ENCODE data around the gene ATXN7L3. TPM values are rescaled to one million over a fixed set of nuclear protein-coding genes. Genes with fewer than 3 reads are reported as not detected.

Gene ATXN7L3
- total and polyA plus RNA-seq, 9 of the 15 experiments (the other 6 are each of a cell fraction or from before 2014, with no cell fraction given) = 0.62 to 66.1 (median 33.2) TPM

GRCh38 chr17:44210342-44211192 lies 10.9 kb upstream of the ATXN7L3 start (continued):
- TF ChIP-seq ZNF212 (CRISPR knock-in tag; IDR thresholded peaks at IDR 0.05) = no peak
- TF ChIP-seq, protein P1, sequence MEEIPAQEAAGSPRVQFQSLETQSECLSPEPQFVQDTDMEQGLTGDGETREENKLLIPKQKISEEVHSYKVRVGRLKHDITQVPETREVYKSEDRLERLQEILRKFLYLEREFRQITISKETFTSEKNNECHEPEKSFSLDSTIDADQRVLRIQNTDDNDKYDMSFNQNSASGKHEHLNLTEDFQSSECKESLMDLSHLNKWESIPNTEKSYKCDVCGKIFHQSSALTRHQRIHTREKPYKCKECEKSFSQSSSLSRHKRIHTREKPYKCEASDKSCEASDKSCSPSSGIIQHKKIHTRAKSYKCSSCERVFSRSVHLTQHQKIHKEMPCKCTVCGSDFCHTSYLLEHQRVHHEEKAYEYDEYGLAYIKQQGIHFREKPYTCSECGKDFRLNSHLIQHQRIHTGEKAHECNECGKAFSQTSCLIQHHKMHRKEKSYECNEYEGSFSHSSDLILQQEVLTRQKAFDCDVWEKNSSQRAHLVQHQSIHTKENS (CRISPR knock-in tag; IDR thresholded peaks at IDR 0.05) = no peak
- no peak for TF ChIP-seq TAF7 (tag; IDR thresholded peaks at IDR 0.05)
- no peak for TF ChIP-seq POLR2H (tag; IDR thresholded peaks at IDR 0.05; ENCODE audit: low read depth)
- TF ChIP-seq, protein P2, sequence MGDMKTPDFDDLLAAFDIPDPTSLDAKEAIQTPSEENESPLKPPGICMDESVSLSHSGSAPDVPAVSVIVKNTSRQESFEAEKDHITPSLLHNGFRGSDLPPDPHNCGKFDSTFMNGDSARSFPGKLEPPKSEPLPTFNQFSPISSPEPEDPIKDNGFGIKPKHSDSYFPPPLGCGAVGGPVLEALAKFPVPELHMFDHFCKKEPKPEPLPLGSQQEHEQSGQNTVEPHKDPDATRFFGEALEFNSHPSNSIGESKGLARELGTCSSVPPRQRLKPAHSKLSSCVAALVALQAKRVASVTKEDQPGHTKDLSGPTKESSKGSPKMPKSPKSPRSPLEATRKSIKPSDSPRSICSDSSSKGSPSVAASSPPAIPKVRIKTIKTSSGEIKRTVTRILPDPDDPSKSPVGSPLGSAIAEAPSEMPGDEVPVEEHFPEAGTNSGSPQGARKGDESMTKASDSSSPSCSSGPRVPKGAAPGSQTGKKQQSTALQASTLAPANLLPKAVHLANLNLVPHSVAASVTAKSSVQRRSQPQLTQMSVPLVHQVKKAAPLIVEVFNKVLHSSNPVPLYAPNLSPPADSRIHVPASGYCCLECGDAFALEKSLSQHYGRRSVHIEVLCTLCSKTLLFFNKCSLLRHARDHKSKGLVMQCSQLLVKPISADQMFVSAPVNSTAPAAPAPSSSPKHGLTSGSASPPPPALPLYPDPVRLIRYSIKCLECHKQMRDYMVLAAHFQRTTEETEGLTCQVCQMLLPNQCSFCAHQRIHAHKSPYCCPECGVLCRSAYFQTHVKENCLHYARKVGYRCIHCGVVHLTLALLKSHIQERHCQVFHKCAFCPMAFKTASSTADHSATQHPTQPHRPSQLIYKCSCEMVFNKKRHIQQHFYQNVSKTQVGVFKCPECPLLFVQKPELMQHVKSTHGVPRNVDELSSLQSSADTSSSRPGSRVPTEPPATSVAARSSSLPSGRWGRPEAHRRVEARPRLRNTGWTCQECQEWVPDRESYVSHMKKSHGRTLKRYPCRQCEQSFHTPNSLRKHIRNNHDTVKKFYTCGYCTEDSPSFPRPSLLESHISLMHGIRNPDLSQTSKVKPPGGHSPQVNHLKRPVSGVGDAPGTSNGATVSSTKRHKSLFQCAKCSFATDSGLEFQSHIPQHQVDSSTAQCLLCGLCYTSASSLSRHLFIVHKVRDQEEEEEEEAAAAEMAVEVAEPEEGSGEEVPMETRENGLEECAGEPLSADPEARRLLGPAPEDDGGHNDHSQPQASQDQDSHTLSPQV (IDR thresholded peaks at IDR 0.05) = peak; percentile 97
- TF ChIP-seq ZNF431 (CRISPR knock-in tag; IDR thresholded peaks at IDR 0.05) = peak; percentile 47; the same call in 1 of the 2 replicates
- TF ChIP-seq NEUROD1 (IDR thresholded peaks at IDR 0.05; ENCODE audit: borderline replicate concordance, low read depth, low read length, partially characterized antibody) = peak; percentile 81
- no peak for TF ChIP-seq PURB (CRISPR knock-in tag; IDR thresholded peaks at IDR 0.05; ENCODE audit: low read depth)
- TF ChIP-seq HSF4 (CRISPR knock-in tag; IDR thresholded peaks at IDR 0.05; ENCODE audit: borderline replicate concordance) = no peak
- peak; percentile 91 for TF ChIP-seq EGR1 (conservative IDR thresholded peaks at IDR 0.05)
- TF ChIP-seq POLR2G (IDR thresholded peaks at IDR 0.05; ENCODE audit: low read depth, low read length) = peak; percentile 79
- no peak for TF ChIP-seq RFX1 (IDR thresholded peaks at IDR 0.05)
- TF ChIP-seq NR4A1 (CRISPR knock-in tag; IDR thresholded peaks at IDR 0.05) = no peak; the same call in 1 of the 2 replicates
- TF ChIP-seq NR4A1 (tag; IDR thresholded peaks at IDR 0.05) = peak; percentile 69; the same call in 1 of the 2 replicates
- TF ChIP-seq ZNF224 (CRISPR knock-in tag; IDR thresholded peaks at IDR 0.05) = no peak
- peak in 1 of 2 experiments; percentile 77; a peak in 2 of 4 replicates for TF ChIP-seq TRIM24 (IDR thresholded peaks at IDR 0.05)
- TF ChIP-seq, protein P3, sequence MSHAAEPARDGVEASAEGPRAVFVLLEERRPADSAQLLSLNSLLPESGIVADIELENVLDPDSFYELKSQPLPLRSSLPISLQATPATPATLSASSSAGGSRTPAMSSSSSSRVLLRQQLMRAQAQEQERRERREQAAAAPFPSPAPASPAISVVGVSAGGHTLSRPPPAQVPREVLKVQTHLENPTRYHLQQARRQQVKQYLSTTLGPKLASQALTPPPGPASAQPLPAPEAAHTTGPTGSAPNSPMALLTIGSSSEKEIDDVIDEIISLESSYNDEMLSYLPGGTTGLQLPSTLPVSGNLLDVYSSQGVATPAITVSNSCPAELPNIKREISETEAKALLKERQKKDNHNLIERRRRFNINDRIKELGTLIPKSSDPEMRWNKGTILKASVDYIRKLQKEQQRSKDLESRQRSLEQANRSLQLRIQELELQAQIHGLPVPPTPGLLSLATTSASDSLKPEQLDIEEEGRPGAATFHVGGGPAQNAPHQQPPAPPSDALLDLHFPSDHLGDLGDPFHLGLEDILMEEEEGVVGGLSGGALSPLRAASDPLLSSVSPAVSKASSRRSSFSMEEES (CRISPR knock-in tag; IDR thresholded peaks at IDR 0.05) = no peak
- TF ChIP-seq HNRNPK (IDR thresholded peaks at IDR 0.05; ENCODE audit: low read depth, low read length, poor library complexity, severe bottlenecking) = peak; percentile 98
- TF ChIP-seq HDGF (IDR thresholded peaks at IDR 0.05) = no peak

Measured in K562 (cell line).